NCI-H2171 treated with DMSO at 0.1 percent for 48 hours (cell line): ENCODE measurements around the gene PACSIN1.
A peak's percentile ranks its signal among the peaks of the same experiment; 100 is the strongest.

Experiments
- DNase-seq: peaks from one replicate; lab custom pipeline; 2025; lab: John Stamatoyannopoulos, UW

The PACSIN1 gene, protein sequence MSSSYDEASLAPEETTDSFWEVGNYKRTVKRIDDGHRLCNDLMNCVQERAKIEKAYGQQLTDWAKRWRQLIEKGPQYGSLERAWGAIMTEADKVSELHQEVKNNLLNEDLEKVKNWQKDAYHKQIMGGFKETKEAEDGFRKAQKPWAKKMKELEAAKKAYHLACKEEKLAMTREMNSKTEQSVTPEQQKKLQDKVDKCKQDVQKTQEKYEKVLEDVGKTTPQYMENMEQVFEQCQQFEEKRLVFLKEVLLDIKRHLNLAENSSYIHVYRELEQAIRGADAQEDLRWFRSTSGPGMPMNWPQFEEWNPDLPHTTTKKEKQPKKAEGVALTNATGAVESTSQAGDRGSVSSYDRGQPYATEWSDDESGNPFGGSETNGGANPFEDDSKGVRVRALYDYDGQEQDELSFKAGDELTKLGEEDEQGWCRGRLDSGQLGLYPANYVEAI

DNA sequence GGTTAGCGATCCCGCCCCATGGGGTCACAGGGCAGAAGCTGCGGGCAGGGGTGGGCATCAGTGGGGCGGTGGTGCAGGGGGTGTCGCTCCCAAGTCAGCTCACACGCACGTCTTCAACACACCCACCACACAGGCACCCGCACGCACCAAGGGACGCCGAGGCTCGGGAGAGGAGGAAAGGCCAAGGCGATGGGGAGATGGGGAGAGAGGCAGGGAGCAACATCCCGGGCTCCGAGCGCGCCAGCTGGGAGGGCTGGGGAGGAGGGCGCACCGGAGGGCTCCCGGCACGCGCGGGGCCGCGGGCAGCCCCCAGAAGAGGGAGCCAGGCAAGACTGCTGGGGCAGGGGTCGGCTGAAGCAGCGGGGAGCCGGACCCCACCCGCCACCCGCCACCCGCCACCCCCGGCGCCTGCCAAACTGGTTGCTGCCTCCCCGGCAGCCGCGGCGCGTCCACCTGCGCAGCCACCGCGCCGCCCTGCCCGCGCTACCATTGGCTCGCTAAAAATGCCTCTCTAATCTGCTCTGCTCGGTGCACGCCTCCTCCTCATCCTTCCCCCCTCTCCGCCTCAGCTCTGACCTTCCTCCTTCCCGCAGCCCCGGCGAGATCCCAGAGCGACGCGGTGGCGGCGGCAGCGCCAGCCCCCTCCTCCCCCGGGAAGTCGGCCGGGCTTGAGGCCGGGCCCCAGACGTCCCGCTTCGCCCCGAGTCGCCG, at the start of gene PACSIN1:
PACSIN1 (plus strand) TSS at position 546 of the 711 bp plus-strand sequence. CDS start 60,230 bp downstream, outside the sequence.
- peak; percentile 58 for DNase-seq

DNA sequence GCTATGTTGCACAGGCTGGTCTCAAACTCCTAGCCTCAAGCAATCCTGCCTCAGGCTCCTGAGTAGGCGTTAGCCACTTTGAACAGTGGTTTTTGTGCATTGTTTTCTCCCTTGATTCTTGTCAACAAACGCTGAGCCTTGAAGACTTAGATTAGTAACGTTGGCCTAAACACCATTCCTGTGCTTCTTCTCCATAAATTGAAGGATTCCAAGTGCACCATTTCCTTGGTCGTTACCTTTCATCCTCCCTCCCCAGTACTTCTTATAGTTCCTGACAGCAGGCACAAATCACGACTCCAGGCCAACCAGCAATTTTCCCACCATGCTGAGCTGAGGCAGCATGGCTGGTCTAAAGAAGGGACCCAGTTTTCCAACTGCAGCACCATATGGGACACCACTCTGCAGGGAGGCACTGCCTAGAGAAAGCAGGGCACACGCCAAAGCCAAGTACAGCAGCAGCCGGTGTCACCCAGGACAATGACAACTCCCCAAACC, 49.0 kb upstream of the PACSIN1 start:
- DNase-seq = no peak

DNA sequence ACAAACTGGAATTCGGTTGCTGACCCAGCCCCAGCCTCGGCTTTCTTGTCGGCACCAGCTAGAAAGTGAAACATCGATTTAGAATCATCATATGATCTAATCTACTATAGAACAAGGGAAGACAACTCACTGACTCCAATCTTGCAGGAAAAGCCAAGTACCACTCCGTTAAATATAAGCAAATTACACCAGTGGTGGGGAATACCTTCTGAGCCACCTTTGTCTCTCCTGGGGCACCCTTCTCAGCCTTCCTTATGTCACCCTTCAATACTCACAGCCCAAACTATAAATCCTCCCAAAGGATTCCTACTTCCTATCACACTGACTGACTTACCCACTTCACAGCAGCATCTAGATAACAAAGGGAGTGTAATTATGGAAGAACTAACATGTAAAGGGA, 47.5 kb upstream of the PACSIN1 start:
- no peak for DNase-seq

DNA sequence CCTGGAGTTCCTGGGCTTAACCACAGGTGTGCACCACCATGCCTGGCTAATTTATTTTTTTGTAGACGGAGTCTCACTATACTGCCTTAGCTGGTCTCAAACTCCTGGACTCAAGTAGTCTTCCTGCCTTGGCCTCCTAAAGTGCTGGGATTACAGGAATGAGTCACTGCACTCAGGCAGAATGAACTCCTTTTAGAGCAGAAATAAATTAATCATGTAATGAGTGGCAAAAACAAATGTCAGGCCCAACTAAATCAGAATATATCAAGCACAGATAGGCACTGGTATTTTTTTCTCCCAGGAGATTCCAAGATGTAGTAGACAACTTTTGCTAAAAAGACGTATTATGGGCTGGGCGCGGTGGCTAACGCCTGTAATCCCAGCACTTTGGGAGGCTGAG, 42.6 kb upstream of the PACSIN1 start:
- no peak for DNase-seq

DNA sequence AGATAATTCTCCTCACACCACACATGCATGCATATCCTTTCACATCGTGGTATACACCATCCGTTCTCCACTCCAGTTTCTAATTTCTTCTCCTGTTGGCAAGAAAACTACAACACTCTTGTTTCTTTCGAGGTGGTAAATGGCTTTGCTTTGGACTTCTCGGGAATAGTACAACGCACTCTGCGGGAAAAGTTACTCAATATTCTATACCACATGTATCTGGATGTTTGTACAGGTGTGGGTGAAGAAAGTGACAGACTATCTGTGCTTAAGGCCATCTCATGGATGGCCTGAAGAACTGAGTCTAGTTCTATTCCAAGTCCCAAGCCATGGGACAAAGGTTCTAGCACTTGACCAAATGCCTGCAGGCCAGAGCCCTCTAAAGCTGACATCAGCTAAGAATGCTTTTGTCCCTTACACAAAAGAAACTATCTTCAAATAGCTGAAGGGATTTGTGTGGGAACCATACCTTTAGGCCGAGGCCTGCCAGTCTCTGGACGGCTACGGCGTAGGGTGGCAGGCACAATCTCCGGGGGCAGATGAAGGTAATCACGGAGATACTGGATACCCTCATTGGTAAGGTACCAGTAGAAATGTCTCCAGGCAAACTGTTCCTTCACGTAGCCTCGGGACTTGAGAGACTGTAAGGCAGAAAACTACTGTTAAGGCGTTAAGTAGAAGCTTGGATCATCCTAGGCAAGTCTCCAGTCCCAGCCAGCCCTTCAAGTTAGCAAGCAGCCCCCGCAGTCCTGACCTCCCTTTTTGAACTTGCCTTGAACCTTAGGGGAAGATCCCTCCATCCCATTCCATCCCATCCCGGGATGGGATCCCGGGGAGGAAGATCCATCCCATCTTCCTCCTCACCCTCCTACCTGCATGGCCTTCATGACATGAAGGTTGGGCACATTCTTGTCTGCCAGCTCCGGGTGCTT, 41.4 kb upstream of the PACSIN1 start:
- no peak for DNase-seq

DNA sequence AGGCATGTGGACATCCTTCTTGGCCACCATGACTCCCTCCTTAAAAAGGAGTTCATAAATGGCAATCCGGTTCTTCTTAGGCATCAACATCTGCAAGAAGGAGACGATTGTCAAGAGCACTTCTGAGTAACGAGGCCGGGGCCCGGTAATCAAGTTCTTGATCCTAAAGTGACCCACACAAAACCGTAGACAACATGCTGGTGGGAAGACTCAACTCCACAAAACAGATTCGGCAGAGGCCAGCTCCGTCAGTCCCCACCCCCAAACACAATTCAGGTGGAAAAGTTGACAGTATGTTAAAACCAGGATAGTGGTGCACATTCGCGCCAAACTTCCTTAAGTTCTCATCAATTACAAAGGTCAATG, 40.8 kb upstream of the PACSIN1 start:
- no peak for DNase-seq

DNA sequence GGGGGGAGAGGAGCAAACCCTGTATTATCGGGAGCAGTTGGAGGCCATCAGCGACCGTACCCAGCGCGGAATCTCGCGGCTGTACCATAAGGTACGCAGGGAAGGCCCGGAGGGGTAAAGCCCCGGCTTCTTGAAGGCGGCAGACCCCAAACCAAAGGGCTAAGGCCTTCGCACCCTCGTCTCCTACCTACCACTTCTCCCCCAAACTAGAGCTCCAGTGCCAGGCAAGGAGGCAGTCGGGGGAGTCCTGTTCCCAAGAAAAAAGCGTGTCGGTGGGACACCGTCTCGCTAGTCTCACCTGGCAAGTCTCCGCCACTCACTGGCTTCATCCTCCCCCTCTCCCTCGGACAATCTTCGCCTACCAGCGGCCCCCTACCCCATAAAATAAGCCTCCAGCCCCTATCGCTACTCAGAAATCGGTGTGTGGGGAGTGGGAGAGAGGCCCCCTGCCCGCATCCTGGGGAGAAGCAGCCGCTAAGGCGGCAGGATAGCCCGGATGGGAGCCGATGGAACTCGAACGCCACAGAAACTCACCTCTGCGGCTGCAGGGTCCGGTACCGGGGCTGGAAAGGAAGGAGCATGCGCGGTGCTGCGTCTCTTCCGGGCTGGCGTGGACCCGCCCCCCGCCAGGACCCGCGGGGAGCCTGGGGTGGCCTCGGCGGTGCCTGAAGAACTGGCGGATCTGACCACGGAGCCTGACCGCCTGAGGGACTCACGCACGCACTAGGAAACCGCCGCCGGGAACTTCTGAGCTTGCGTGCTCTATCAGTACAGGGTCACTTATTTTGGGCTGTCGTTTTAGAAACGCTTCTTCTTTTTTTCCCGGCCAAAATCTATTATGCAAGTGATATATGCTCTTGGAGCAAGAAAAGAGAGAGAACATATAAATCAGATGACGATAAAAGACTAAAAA, 40.1 kb upstream of the PACSIN1 start, which contains the start of gene RPS10:
RPS10 (minus strand) TSS at position 572 of the 913 bp plus-strand sequence. CDS start 848 bp downstream, outside the sequence.
- DNase-seq = peak; percentile 94

DNA sequence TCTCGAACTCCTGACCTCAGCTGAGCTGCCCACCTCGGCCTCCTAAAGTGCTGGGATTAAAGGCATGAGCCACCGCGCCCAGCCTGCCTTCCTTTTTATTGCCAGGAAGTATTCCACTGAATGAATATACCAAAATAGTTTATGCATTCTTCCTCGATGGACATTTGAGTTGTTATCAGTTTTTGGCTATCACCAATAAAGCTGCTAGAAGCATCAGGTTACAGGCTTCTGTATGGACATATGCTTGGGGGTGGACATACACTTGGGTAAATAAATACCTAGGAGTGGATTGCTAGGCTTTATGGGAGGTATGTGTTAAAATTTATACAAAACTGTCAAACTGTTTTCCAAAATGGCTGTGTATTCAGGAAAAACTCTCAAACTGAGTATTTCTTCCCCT, 30.0 kb upstream of the PACSIN1 start:
- DNase-seq = no peak

DNA sequence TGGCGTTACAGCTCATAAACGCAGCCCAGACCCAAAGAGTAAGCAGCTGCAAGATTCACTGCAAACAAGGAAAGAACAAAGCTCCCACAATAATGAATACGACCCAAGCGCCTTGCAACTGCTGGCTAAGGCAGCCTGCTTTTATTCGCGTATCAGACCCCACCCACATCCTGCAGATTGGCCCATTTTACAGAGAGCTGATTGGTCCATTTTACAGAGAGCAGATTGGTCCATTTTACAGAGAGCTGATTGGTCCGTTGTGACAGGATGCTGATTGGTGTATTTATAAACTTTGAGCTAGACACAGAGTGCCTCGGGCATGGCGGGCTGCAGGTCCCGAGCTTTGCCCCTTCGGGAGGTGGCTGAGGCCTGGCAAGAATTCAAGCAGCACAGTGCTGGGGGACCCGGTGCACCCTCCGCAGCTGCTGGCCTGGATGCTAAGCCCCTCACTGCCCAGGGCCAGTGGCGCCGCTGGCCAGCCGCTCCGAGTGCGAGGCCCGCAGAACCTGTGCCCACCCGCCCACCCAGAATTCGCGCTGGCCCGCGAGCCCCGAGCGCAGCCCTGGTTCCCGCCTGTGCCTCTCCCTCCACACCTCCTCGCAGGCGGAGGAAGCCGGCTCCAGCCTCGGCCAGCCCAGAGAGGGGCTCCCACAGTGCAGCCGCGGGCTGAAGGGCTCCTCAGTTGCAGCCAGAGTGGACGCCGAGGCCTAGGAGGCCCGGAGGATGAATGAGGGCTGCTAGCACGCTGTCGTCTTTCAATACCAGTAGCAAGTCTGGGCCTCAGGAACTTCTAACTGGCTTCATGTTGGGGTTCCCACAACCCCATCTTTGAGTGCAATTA, 28.9 kb upstream of the PACSIN1 start:
- no peak for DNase-seq

DNA sequence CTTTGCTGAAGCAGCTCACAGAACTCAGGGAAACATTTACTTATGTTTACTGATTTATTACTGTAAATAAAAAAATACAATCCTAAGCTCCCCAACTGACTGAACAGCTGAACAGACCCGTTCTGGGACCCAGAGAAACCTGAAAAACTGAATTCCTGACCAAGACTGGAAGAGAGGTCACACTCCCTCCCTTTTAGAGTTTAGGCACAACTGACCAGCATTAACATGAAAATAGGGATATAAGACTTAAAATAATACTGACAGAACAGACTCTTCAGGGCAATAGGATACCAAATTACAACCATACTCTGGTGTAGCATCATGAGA, 28.3 kb upstream of the PACSIN1 start:
- no peak for DNase-seq

DNA sequence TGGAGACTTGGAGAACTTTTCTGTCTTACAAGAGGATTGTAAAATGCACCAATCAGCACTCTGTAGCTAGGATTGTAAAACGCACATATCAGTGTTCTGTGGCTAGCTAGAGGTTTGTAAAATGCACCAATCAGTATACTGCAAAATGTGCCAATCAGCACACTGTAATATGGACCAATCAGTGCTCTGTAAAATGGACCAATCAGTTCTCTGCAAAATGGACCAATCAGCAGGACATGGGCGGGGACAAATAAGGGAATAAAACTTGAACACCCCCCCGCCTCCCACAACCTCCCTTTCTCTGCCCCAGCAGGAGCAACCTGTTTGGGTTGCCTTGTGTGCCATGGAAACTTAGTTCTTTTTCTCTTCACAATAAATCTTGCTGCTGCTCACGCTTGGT, 27.2 kb upstream of the PACSIN1 start:
- no peak for DNase-seq

DNA sequence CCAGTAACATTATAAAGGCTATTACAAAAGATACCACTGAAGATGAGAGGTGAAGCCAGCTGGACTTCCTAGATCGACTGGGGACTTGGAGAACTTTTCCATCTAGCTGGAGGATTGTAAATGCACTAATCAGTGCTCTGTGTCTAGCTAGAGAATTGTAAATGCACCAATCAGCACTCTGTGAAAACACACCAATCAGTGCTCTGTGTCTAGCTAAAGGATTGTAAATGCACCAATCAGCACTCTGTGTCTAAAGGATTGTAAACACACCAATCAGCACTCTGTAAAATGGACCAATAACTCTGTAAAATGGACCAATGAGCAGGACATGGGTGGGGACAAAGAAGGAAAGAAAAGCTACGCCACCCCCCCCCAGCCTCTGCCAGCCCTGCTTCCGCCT, 26.4 kb upstream of the PACSIN1 start:
- DNase-seq = no peak

DNA sequence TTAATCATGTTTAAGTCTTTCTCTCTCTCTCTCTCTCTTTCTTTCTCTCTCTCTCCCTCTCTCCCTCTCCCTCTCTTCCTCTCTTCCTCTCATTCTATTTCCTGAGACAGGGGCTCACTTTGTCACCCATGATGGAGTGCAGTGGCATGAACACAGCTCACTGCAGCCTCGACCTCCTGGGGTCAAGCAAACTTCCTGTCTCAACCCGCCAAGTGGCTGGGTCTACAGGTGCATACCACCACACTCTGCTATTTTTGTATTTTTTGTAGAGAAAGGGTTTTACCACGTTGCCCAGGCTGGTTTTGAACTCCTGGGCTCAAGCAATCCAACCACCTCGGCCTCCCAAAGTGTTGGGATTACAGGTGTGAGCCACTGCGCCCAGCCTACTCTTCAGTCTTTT, 24.4 kb upstream of the PACSIN1 start:
- DNase-seq = no peak

DNA sequence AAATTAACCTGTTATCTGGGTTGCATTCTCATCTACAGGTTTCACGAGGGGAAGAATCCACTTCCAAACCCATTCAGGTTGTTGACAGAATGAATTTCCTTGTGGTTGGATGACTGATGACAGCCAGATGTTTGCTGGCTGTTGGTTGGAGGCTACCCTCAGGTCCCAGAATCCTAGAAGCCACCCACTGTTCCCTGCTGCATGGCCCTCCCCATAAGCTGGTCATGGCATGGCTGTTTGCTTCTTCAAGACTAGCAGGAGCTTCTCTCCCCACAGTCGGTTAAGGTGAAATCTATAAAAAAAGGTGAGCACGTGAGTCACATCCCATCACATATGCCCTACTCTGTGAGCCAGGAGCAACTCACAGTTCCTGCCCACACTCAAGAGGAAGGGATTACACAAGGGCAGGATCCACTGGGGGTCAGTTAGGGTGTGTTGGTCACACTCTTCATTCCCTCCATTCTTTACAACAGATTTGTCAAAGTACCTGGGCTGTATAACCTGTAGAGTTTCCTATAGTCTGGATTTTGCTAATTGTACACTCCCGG, 20.5 kb upstream of the PACSIN1 start:
- DNase-seq = no peak

DNA sequence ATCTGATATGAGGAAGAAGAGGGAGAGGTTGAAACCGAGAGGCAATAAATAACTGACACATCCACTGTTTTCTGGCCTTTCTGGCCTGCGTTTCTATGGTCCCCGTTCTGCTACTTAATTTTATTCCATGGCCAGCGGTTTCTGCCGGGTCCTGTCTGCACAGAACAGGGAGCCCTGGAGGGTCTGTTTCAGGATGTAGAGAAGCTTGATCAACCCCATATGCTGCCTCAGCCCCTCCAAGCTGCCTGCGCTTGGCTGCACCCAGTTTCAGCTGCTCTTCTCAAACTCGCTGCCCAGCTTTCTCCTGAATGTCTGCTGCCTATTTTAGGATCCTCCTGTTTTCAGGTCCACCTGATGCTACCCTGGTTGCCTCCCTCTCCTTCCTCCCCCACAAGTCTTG, 18.5 kb upstream of the PACSIN1 start:
- DNase-seq = no peak

DNA sequence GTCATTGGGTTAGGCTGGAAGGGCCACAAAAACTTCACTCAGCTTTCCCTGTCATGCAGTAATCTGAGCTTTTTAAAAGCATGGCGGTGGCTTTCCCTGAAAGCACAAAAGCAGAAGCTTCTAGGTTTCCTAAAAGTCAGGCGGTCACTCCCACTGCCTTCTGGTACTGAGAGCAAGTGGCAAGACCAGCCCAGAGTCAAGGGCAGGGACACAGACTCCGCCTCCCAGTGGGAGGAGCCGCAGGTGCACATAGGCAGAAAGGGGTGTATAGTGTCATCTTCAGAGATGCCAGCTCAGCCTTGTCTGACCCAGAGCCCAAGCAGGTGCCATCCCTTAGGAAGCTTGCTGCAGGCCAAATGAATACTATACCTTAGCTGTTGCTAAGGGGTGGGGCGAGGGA, 18.0 kb upstream of the PACSIN1 start:
- DNase-seq = no peak

DNA sequence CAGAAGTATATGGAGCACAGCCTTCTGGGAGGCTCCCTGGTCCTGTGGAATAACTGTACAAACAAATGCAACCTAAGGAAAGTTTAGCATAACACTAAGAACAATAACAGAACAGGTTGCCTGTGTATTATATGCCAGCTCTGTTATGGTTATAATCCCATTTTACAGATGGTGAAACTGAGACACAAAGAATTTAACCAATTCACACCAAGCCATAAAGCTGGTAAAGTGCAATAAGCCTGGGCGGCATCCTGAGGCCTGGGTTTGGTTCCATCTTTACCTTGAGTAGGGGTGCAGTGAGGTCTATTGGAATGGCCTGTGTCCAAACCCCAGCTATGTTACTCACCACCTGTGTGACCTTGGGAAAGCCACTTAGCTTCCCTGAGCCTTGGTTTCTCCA, 14.7 kb upstream of the PACSIN1 start:
- no peak for DNase-seq

DNA sequence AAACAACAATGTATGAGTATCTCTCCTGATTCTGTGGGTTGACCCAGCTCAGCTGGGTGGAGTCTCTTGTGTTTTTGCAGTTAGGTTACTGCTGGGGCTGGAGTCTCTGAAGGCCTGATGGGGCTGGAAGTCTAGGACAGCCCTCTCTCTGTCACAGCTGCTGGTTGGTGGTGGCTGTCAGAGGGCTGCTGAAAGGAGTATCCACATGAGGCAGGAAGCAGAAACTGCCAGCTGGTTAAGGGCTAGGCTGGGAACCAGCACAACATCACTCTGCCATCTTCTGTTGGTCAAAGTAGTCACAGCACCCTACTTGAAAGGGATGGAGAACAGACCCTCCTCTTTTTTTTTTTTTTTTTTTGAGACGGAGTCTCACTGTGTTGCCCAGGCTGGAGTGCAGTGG, 10.0 kb upstream of the PACSIN1 start:
- DNase-seq = no peak

DNA sequence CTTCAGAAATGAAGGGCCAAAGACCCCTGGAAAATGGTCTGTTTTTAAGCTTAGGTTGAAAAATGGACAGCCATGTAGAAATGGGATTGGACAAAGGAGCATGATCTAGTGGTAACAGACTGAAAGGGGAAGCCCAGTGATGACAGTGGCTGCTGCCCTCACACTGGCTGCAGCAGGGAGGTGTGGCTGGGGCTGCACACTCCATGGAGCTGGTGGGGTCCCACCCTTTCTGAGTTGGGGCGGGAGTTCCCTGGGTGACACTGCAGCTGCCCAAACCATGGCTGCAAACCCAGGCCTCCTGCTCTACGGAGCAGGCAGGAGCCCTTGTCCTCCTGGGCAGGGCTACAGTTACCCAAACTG, 8.5 kb upstream of the PACSIN1 start:
- no peak for DNase-seq
